ENCODE measurements around the gene FITM1. TPM values are rescaled to one million over a fixed set of nuclear protein-coding genes. Genes with fewer than 3 reads are reported as not detected.

Gene FITM1
- total RNA-seq, 4 donors from 2014 or later: 0.96 to 2.8 (median 1.2) TPM; not detected in 1

GRCh38 chr14:24135584-24135833, 5.0 kb downstream of the FITM1 start:
- ATAC-seq (ENCODE audit: low FRiP score) (no peak), DNase-seq (ENCODE audit: low spot score) (no peak)
- TF ChIP-seq, protein P1, sequence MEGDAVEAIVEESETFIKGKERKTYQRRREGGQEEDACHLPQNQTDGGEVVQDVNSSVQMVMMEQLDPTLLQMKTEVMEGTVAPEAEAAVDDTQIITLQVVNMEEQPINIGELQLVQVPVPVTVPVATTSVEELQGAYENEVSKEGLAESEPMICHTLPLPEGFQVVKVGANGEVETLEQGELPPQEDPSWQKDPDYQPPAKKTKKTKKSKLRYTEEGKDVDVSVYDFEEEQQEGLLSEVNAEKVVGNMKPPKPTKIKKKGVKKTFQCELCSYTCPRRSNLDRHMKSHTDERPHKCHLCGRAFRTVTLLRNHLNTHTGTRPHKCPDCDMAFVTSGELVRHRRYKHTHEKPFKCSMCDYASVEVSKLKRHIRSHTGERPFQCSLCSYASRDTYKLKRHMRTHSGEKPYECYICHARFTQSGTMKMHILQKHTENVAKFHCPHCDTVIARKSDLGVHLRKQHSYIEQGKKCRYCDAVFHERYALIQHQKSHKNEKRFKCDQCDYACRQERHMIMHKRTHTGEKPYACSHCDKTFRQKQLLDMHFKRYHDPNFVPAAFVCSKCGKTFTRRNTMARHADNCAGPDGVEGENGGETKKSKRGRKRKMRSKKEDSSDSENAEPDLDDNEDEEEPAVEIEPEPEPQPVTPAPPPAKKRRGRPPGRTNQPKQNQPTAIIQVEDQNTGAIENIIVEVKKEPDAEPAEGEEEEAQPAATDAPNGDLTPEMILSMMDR (IDR thresholded peaks at IDR 0.05): no peak

DNA sequence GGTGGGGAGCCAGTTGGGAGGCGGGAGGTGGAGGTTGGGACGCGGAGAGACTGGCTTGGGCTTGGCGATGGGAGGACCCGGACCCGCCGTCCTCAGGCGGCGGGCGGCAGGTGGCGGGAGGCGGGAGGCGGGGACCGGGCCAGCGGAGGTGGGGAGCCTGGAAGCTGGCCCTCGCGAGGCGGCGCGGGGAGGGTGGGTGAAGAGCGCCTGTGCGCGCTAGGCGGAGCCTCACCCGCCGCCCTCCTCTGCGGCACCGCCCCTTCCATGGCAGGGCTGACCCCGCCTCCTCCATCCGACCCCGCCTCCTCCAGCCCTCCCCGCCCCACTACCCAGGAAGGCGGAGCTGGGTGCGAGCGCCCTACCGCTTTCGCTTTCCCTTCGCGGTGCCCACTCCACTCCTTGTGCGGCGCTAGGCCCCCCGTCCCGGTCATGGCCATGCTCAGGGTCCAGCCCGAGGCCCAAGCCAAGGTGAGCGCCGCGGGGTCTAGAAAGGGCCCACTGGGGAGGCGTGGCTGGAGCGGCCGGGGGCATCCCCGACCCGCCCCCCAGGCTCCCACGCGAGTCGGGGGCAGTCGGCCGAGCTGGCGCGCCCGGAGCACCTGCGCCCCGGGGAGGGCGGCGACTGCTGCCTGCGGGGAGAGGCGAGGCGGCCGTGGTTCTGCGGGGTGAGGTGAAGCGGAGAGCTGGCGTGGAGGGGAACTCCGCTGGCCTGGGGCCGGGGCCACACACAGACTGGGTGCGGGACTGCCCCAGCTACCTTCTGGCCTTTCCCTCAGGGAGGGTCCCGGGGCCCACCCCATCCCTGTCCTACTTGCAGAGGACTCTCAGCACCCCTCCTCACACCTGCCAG, 5.6 kb downstream of the FITM1 start, which contains the start of gene PSME1:
Gene PSME1 (plus strand): TSS at position 361 of the 850 bp plus-strand sequence. CDS start 69 bp downstream, at position 430.
- TF ChIP-seq, protein P1 (IDR thresholded peaks at IDR 0.05): no peak
- peak; percentile 97 for ATAC-seq (ENCODE audit: low FRiP score)
- DNase-seq (ENCODE audit: low spot score): peak; percentile 78

DNA sequence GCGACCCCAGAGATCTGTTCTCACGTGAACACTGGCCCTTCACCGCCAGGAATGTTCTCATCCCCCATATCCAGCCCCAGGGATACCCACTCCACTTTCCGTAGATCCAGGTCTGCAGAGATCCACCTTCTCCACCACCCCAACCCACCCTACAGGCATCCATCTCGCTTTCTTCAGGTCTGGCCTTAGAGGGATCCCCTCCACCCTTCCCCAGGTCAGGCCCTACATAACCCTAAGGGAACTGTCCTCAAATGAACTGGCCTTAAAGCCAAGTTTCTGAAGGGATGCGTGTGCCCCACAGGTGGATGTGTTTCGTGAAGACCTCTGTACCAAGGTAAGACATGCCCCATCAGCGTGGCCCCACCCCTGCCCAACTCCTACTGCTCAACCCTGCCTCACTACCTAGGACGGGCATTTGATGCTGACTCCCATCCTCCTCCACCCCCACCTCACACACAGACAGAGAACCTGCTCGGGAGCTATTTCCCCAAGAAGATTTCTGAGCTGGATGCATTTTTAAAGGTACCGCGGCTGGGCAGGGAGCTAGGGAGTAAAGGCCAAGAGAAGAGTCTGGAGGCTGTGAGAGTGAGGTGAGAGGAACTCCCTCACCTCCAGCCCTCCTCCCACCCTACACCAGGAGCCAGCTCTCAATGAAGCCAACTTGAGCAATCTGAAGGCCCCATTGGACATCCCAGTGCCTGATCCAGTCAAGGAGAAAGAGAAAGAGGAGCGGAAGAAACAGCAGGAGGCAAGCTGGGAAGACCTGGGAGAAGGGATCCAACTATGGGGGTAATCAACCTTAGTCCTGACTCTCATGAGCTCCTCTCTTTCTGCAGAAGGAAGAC, 6.4 kb downstream of the FITM1 start:
- ATAC-seq (ENCODE audit: low FRiP score) (no peak), DNase-seq (ENCODE audit: low spot score) (no peak)
- TF ChIP-seq, protein P1 (IDR thresholded peaks at IDR 0.05): no peak

DNA sequence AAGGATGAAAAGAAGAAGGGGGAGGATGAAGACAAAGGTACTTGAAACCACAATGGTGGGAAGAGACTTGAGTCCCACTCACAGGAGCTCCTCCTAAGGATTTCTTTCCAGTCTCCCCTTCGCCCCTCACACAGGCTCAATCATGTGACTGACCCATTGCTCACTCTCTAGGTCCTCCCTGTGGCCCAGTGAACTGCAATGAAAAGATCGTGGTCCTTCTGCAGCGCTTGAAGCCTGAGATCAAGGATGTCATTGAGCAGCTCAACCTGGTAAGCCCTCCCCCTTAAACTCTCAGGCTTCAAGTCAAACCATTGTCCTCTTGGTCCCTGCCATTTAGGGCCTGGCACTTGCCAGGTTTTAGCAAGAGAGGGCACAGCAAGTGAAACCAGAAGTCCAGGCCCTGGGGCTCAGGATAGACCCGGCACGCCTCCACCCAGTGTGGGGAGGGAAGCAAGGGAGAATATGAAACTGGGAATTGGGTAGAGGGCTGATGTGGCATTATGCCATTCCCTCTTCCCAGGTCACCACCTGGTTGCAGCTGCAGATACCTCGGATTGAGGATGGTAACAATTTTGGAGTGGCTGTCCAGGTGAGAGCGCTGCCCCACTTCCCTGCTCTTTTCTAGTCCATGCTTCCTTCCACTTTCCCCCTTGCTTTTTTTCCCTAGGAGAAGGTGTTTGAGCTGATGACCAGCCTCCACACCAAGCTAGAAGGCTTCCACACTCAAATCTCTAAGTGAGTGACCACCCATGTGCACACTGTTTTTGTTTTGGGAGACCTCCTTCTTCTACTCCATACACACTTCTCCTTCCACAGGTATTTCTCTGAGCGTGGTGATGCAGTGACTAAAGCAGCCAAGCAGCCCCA, 7.3 kb downstream of the FITM1 start:
- no peak for ATAC-seq (ENCODE audit: low FRiP score)
- no peak for DNase-seq (ENCODE audit: low spot score)
- TF ChIP-seq, protein P1 (IDR thresholded peaks at IDR 0.05): no peak

- DNase-seq (ENCODE audit: low spot score) (no peak), ATAC-seq (ENCODE audit: low FRiP score) (no peak)
- TF ChIP-seq, protein P1 (IDR thresholded peaks at IDR 0.05): no peak
Measured at GRCh38 chr14:24138396-24139271, 8.2 kb downstream of the FITM1 start.
